PC-9 (cell line): ENCODE measurements around the gene DPEP3. TPM values are rescaled to one million over a fixed set of nuclear protein-coding genes. Genes with fewer than 3 reads are reported as not detected.

ENCODE experiments used
- BruUV-seq: library from RNA; stranded (reverse); fragments of 400-500 nt; replicated peaks from 2 replicates; lab custom pipeline; 2021; lab: Mats Ljungman, UMichigan
- CTCF ChIA-PET: fragments of 300-600 bp; sonication (Branson Sonifier 250); formaldehyde crosslinking; loops from one replicate; lab custom pipeline; 2022; ENCODE audit warnings: antibody characterized with exemption; lab: Charles Lee
- POLR2A ChIA-PET: fragments of 300-600 bp; sonication (Branson Sonifier 250); formaldehyde crosslinking; loops from one replicate; lab custom pipeline; 2022; ENCODE audit warnings: antibody characterized with exemption; ENCODE audit not compliant: unreplicated experiment; lab: Charles Lee
- DNase-seq, 2 experiments: peaks; one replicate each; pipeline versions ENCODE4 v3.0.0 to v3.0.0-alpha.2; 2015 to 2022; ENCODE audit warnings: mixed read lengths in 1 of 2
- H2AFZ ChIP-seq: fragments of 200-600 bp; sonication (generic); 2 replicates; pipeline ENCODE4 v1.8.1; 2017; ENCODE audit warnings: antibody characterized with exemption
- H3F3A ChIP-seq: fragments of 200-600 bp; sonication (generic); 2 replicates; pipeline ENCODE4 v1.8.1; 2017; ENCODE audit warnings: antibody characterized with exemption, mild to moderate bottlenecking, low read depth; ENCODE audit not compliant: insufficient read depth
- H3K27ac ChIP-seq: fragments of 200-600 bp; sonication (generic); 2 replicates; pipeline ENCODE4 v1.6.1; 2016; ENCODE audit warnings: mixed run types
- H3K27me3 ChIP-seq: fragments of 200-600 bp; sonication (generic); 2 replicates; pipeline ENCODE4 v1.6.1; 2016; ENCODE audit warnings: low read depth, mixed run types; ENCODE audit not compliant: insufficient read depth
- H3K36me3 ChIP-seq: fragments of 200-600 bp; sonication (generic); 2 replicates; pipeline ENCODE4 v1.6.1; 2016; ENCODE audit warnings: low read depth, mixed run types
- H3K4me1 ChIP-seq: fragments of 200-600 bp; sonication (generic); replicated peaks from 2 replicates; pipeline ENCODE4 v1.6.1; 2016; ENCODE audit warnings: mixed run types; ENCODE audit not compliant: insufficient read depth
- H3K4me2 ChIP-seq: fragments of 200-600 bp; sonication (generic); 2 replicates; pipeline ENCODE4 v1.6.1; 2017; ENCODE audit warnings: mixed run types
- H3K4me3 ChIP-seq: fragments of 200-600 bp; sonication (generic); 2 replicates; pipeline ENCODE4 v1.6.1; 2016; ENCODE audit warnings: mixed run types
- H3K79me2 ChIP-seq: fragments of 200-600 bp; sonication (generic); 2 replicates; pipeline ENCODE4 v1.6.1; 2017; ENCODE audit warnings: low read depth, mixed run types
- H3K9me2 ChIP-seq: fragments of 200-600 bp; sonication (generic); 2 replicates; pipeline ENCODE4 v1.8.1; 2017; ENCODE audit warnings: mild to moderate bottlenecking; ENCODE audit not compliant: insufficient read depth
- H3K9me3 ChIP-seq: fragments of 200-600 bp; sonication (generic); 2 replicates; pipeline ENCODE4 v1.8.1; 2016; ENCODE audit warnings: low read depth; ENCODE audit not compliant: insufficient read depth
- H4K20me1 ChIP-seq: fragments of 200-600 bp; sonication (generic); 2 replicates; pipeline ENCODE4 v1.8.1; 2017; ENCODE audit not compliant: insufficient read depth
- EZH2 ChIP-seq: fragments of 200-600 bp; sonication (generic); IDR thresholded peaks from 2 replicates; pipeline ENCODE4 v1.8.0; 2017; ENCODE audit warnings: antibody characterized with exemption, low read depth
- intact Hi-C: fragments of 100-400 bp; cut with micrococcal nuclease; formaldehyde crosslinking; loops from one replicate; pipeline ENCODE4 v1.10.0; 2022; ENCODE audit not compliant: unreplicated experiment
- total RNA-seq: library from RNA; stranded (reverse); gene quantifications from 2 replicates; pipeline ENCODE4 v1.2.3, GENCODE V29; 2021
- TF ChIP-seq, protein P1 (sequence below): fragments of 200-600 bp; sonication (generic); conservative IDR thresholded peaks from 2 replicates; pipeline ENCODE4 v1.6.1; 2017; ENCODE audit warnings: mixed run types, antibody characterized with exemption, mild to moderate bottlenecking, moderate library complexity

The DPEP3 gene
- total RNA-seq, 1 experiment from 2014 or later: not detected

GRCh38 chr16:67989322-67990017 is 9.2 kb upstream of the DPEP3 start:
- Histone ChIP-seq H2AFZ (no peak overlapping the region), H4K20me1 (no peaks in the 10 kb centered on the region), H3K4me2 (no peak overlapping the region), H3K4me3 (no peak overlapping the region), H3K36me3 (no peaks in the 10 kb centered on the region), H3K9me2 (no peaks in the 10 kb centered on the region), H3F3A (no peaks in the 10 kb centered on the region), H3K4me1 (peaks cover 9% of the 10 kb centered on the region), H3K9me3 (no peaks in the 10 kb centered on the region), H3K27ac (no peak overlapping the region), H3K27me3 (no peaks in the 10 kb centered on the region), H3K79me2 (no peaks in the 10 kb centered on the region)
- ChIA-PET POLR2A (no interaction called here), CTCF (no interaction called here)
- DNase-seq: no peak
- intact Hi-C loops: no loop called here
- TF ChIP-seq EZH2: no peak
- TF ChIP-seq, protein P1, sequence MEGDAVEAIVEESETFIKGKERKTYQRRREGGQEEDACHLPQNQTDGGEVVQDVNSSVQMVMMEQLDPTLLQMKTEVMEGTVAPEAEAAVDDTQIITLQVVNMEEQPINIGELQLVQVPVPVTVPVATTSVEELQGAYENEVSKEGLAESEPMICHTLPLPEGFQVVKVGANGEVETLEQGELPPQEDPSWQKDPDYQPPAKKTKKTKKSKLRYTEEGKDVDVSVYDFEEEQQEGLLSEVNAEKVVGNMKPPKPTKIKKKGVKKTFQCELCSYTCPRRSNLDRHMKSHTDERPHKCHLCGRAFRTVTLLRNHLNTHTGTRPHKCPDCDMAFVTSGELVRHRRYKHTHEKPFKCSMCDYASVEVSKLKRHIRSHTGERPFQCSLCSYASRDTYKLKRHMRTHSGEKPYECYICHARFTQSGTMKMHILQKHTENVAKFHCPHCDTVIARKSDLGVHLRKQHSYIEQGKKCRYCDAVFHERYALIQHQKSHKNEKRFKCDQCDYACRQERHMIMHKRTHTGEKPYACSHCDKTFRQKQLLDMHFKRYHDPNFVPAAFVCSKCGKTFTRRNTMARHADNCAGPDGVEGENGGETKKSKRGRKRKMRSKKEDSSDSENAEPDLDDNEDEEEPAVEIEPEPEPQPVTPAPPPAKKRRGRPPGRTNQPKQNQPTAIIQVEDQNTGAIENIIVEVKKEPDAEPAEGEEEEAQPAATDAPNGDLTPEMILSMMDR: no peak
- BruUV-seq: no TSS peak

DNA sequence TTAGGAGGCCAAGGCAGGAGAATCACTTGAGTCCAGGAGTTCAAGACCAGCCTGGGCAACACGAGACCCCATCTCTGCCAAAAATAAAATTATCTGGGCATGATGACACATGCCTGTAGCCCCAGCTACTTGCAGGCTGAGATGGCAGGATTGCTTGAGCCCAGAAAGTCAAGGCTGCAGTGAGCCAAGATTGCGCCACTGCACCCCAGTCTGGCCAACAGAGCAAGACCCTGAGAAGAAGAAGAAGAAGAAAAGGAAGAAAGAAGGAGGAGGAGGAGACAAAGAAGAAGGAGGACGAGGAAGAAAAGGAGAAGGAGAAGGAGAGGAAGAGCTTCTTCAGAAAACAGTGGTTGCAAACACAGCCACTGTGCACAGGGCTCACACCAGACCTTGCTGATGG is 8.4 kb upstream of the DPEP3 start:
- Histone ChIP-seq H3K4me2 (no peak overlapping the region), H2AFZ (no peak overlapping the region), H3K36me3 (no peaks in the 10 kb centered on the region), H3K9me3 (no peaks in the 10 kb centered on the region), H3K27ac (no peak overlapping the region), H3K9me2 (no peaks in the 10 kb centered on the region), H3K27me3 (no peaks in the 10 kb centered on the region), H3K4me3 (no peak overlapping the region), H3K79me2 (no peaks in the 10 kb centered on the region), H4K20me1 (no peaks in the 10 kb centered on the region), H3F3A (no peaks in the 10 kb centered on the region), H3K4me1 (peaks cover 9% of the 10 kb centered on the region)
- intact Hi-C loops: no loop called here
- TF ChIP-seq, protein P1: no peak
- TF ChIP-seq EZH2: no peak
- POLR2A ChIA-PET: no interaction called here
- no peak for DNase-seq
- no TSS peak for BruUV-seq
- CTCF ChIA-PET: interaction anchor here (0.7 kb wide), 1 partner anchor 44 kb away, joined by 3 read pairs; no protein-coding TSS in a partner anchor

DNA sequence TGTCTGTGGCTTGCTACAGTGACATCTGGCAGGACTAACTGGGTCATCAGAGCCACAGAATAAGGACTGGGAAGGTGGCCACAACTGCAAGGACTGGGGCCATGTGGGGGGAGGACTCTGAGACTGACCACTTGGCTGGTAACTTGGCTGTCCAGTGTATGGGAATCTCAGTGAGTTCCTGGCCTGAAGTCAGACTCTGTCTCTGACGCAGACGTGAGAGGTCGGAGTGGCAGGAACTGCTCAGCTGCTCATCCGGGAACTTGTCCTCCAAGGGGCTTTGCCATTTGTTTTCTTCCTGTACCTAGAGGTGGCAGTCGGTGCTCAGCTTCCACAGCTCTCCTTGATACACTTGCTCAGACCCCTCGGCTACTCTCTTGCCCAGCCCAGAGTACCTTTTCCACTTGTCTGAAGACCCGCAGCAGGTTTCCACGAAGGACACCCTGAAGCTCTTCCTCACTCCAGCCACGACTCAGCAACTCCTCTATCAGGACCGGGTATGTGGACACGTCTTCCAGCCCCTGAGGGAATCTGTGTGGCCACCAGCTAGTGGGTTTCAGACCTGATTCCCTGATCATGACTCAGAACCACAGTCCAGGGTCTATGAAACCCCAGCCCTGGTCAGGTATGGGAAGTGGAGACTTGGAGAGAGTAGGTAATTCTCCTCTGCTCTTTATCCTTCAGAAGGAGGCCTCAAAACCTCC is 7.3 kb upstream of the DPEP3 start:
- ChIA-PET CTCF (no interaction called here), POLR2A (interaction anchor here (0.6 to 1.0 kb wide), 2 partner anchors 39 to 47 kb away, joined by 4 to 5 read pairs; no protein-coding TSS in a partner anchor)
- Histone ChIP-seq H3F3A (no peaks in the 10 kb centered on the region), H3K27me3 (no peaks in the 10 kb centered on the region), H4K20me1 (no peaks in the 10 kb centered on the region), H2AFZ (no peak overlapping the region), H3K4me2 (no peak overlapping the region), H3K4me3 (no peak overlapping the region), H3K36me3 (no peaks in the 10 kb centered on the region), H3K27ac (no peak overlapping the region), H3K4me1 (peaks cover 9% of the 10 kb centered on the region), H3K9me2 (no peaks in the 10 kb centered on the region), H3K9me3 (no peaks in the 10 kb centered on the region), H3K79me2 (no peaks in the 10 kb centered on the region)
- no peak for DNase-seq
- no TSS peak for BruUV-seq
- no peak for TF ChIP-seq EZH2
- intact Hi-C loops: no loop called here
